GM12865 (cell line): ENCODE data around the gene NRP1.

Experiments
- DNase-seq: peaks from one replicate; pipeline ENCODE4 v3.0.0; 2010; ENCODE audit warnings: low read depth
- H3K4me3 ChIP-seq: 2 replicates; pipeline ENCODE4 v1.5.1; 2011; ENCODE audit warnings: mild to moderate bottlenecking, low read depth, low read length, control low read depth
- TF ChIP-seq, protein P1 (sequence below): IDR thresholded peaks from 2 replicates; pipeline ENCODE4 v1.5.1; 2011; ENCODE audit warnings: low read length, control low read depth, low read depth, inconsistent platforms; ENCODE audit not compliant: insufficient read depth; ENCODE audit errors: missing control alignments

The NRP1 gene

DNA sequence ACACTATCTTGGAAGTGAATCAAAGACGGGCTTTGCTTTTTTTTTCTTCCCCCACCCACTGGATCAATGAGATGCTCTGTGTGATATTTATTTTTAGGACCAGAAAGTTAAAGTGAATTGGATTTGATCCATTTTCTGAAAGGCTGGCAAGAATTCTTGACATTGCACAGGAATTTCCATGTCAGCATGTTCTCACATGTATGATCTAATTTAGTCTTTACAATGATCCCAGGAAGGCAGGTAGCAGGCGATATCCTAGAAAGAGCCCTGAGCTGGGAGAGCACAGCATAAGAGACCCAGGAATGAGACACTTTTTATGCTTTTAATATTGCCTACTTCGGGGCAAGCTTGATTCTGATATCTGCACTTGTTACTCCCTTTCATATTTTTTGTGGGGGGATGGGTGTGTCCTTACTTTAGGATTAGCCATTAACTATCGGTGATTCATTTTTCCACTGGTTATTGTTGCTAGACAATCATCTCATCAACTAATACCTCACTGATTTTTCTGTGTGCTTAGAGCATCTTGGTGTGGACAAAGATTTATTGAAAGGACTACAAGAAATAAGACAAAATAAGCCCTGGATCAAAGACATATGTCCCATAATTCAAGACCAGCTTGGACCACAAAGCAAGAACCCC is 58.1 kb downstream of the NRP1 start:
- DNase-seq, result no peak
- no peak overlapping the region for H3K4me3 ChIP-seq
- TF ChIP-seq, protein P1, sequence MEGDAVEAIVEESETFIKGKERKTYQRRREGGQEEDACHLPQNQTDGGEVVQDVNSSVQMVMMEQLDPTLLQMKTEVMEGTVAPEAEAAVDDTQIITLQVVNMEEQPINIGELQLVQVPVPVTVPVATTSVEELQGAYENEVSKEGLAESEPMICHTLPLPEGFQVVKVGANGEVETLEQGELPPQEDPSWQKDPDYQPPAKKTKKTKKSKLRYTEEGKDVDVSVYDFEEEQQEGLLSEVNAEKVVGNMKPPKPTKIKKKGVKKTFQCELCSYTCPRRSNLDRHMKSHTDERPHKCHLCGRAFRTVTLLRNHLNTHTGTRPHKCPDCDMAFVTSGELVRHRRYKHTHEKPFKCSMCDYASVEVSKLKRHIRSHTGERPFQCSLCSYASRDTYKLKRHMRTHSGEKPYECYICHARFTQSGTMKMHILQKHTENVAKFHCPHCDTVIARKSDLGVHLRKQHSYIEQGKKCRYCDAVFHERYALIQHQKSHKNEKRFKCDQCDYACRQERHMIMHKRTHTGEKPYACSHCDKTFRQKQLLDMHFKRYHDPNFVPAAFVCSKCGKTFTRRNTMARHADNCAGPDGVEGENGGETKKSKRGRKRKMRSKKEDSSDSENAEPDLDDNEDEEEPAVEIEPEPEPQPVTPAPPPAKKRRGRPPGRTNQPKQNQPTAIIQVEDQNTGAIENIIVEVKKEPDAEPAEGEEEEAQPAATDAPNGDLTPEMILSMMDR, result no peak

DNA sequence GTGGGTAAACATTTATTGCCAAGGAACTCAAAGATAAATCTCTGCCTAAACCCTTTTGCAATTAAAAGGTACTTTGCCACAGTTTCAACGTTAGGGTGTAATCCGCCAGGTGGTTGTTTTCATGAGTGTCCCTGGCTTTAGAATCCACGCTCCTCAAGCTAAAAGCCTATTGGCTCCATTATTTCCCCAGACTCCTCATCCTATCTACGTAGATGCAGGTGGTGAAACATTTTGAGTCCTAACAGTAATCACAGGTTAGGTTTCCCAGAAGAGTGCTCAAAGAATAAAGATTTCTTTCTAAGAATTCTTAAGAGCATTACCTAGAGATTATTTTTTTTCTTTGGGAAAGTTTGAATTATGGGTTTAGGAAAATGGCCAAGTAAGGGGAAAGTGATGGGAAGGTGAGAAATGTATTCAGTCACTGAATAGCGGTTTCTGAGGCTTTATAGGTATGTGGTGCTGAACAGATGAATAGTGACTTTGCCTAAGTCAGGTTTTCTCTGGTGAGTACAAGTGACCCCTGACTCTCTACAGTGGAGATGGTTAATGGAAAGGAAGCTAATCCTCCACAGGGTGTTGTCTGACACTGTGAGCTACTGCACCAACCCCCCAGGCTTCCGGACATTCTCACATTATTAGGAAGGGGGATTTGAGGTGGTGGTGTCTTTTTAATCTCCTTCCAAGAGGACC is 60.2 kb downstream of the NRP1 start:
- no peak for DNase-seq
- TF ChIP-seq, protein P1, result no peak
- H3K4me3 ChIP-seq, result no peak overlapping the region

DNA sequence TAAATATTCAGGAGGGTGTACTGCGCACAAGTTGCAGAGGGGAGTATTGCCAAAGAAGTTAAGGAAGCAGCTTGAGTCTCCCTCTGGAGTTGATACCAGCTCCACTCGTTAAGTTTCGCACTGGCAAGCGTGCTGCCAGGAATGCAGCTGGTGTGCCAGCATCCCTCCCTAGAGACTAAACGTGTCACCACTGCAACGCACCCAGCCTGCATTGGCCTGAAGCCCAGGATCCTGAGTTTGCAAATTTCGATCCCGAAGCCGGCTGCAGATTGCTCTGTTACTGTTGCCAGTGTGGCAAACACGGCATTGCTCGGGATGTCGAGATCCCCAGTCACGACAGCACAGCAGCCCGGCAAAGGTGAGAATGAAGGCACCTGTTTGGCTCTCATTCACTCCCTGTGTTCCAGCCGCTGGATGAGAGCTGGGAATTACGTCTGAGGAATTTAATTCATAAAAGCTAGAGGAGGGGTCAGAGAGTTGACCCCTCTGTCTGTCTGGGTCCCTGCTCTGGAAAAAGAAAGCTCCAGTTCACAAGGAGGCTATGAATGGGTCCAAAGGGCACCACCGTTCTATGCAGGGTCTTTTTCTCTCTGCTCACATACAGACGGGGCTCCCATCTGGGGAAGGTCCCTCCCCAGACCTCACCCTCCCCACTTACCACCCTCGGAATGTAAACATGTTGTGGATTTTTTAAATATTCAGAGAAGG is 61.0 kb downstream of the NRP1 start:
- H3K4me3 ChIP-seq, result no peak overlapping the region
- DNase-seq, result no peak
- TF ChIP-seq, protein P1, result no peak

DNA sequence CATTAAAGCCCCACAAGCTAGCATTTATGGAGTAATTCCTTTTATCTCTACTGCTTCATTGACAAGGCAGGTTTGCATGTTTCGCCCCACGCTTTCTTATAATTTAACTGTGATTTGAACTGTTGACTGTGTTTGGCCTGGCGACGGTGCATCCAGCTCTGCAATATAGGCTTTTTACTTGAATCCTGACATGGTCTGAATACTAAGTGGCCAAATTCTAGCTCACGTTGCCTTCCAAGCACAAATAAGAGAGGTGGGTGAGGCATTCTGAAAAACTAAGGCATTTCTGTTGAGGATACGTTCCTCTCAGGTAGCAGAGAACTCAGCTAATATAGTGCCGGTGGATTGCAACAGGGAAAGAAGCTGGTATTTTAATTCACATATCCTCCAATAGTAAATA is 61.8 kb downstream of the NRP1 start:
- TF ChIP-seq, protein P1, result no peak
- no peak for DNase-seq
- no peak overlapping the region for H3K4me3 ChIP-seq

DNA sequence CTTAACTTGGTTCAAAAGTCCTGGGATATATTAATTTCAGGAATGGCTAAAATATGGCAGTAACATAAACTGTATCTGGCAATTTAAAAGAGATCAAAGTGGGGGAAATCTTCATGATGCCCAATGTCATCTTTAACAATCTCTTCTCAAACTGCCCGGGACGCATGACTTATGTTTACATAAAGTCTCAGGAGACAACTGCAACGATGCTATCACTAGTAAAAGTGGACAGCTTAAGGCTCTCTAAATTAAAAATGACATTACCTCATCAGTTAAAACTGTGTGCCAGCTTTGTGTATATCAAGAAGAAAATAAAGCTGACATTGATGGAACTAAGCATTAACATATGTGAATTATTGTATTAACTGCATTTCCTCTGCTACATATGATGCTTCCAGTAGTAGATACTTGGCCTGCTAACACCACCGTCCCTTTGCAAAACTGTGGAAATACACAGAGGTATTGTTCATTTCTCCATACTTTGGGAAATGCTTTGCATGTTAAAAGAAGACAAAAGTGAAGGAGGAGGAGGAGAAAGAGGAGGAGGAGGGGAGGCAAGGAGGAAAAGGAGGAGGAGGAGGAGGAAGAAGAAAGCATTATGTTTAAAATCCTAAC is 62.4 kb downstream of the NRP1 start:
- TF ChIP-seq, protein P1, result no peak
- DNase-seq, result no peak
- no peak overlapping the region for H3K4me3 ChIP-seq

DNA sequence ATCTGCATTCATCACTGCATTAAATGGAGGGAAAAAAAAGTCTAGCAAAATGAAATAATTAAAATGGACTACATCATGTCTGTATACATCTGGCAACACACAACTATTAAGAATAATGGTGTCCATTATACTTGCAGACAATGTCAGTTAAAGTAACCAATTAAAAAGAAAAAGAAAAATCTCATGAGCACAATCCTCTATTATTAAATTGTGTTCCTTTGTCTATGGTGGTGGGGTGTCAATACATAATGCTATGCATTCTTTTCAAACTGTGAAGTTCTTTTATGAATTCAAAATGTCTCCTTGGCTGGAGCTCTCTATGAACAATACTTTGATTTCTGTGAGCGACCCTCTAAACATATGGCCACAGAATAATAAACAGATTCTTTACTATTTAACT is 63.5 kb downstream of the NRP1 start:
- DNase-seq, result no peak
- no peak overlapping the region for H3K4me3 ChIP-seq
- TF ChIP-seq, protein P1, result no peak
